GM12878 (cell line): ENCODE data around the gene PTH2R. TPM values are rescaled to one million over a fixed set of nuclear protein-coding genes. Genes with fewer than 3 reads are reported as not detected.
A peak's percentile ranks its signal among the peaks of the same experiment; 100 is the strongest.

Experiments used
- ATAC-seq: fragments of 200-7000 bp; cut with Tn5 transposase; 3 replicates; pipeline ENCODE4 v1.9.1; 2020; ENCODE audit warnings: mild to moderate bottlenecking, moderate library complexity
- BruUV-seq: library from RNA; stranded (reverse); fragments of 400-500 nt; replicated peaks from 2 replicates; lab custom pipeline; 2021; lab: Mats Ljungman, UMichigan
- CTCF ChIA-PET: fragments of 300-600 bp; sonication (Branson Sonifier 250); formaldehyde crosslinking; extraction: SDS; loops from one replicate; lab custom pipeline; 2021; ENCODE audit warnings: inconsistent platforms; lab: Yijun Ruan, JAX
- POLR2A ChIA-PET: fragments of 350-600 bp; formaldehyde crosslinking; extraction: SDS; loops from one replicate; lab custom pipeline; 2021; ENCODE audit warnings: inconsistent platforms; lab: Charles Lee
- RAD21 ChIA-PET: fragments of 300-600 bp; sonication (Branson Sonifier 250); formaldehyde crosslinking; loops from one replicate; lab custom pipeline; 2023; ENCODE audit warnings: antibody characterized with exemption; ENCODE audit not compliant: unreplicated experiment; lab: Charles Lee
- SMC1A ChIA-PET: fragments of 300-600 bp; sonication (Branson Sonifier 250); formaldehyde crosslinking; loops from one replicate; lab custom pipeline; 2023; ENCODE audit not compliant: unreplicated experiment, uncharacterized antibody; lab: Charles Lee
- DNase-seq: peaks from one replicate; pipeline ENCODE4 v3.0.0-alpha.2; 2011; ENCODE audit warnings: low read depth, low spot score
- FAIRE-seq: peaks from 3 replicates; lab custom pipeline; 2011; peaks lifted over from hg19 to GRCh38; lab: Jason Lieb, UNC
- H2AFZ ChIP-seq: 2 replicates; pipeline ENCODE4 v1.6.0; 2011; ENCODE audit warnings: low read depth, low read length, control low read depth; ENCODE audit not compliant: control insufficient read depth
- H3K27ac ChIP-seq: 2 replicates; pipeline ENCODE4 v1.5.1; 2011; ENCODE audit warnings: control low read depth; ENCODE audit not compliant: control insufficient read depth, insufficient read depth
- H3K27me3 ChIP-seq, 2 experiments: replicated peaks in 1 of 2; 2 replicates each; pipeline versions ENCODE4 v1.6.0 to v1.6.1; 2011; ENCODE audit warnings: low read length in 1 of 2; ENCODE audit not compliant: control insufficient read depth in 2 of 2, insufficient read depth in 2 of 2
- H3K36me3 ChIP-seq, 2 experiments: 2 replicates each; pipeline ENCODE4 v1.5.1; 2011; ENCODE audit warnings: low read length in 1 of 2; ENCODE audit not compliant: control insufficient read depth in 2 of 2, insufficient read depth in 2 of 2
- H3K4me1 ChIP-seq: 2 replicates; pipeline ENCODE4 v1.6.1; 2011; ENCODE audit warnings: mild to moderate bottlenecking, low read length, moderate library complexity, mixed read lengths; ENCODE audit not compliant: control insufficient read depth, insufficient read depth
- H3K4me2 ChIP-seq: 2 replicates; pipeline ENCODE4 v1.6.0; 2011; ENCODE audit warnings: control low read depth; ENCODE audit not compliant: control insufficient read depth, insufficient read depth
- H3K4me3 ChIP-seq: fragments of 200-600 bp; sonication (generic); 2 replicates; pipeline ENCODE4 v1.5.1; 2016
- H3K79me2 ChIP-seq: 2 replicates; pipeline ENCODE4 v1.6.0; 2011; ENCODE audit warnings: low read length; ENCODE audit not compliant: control insufficient read depth, insufficient read depth
- H3K9ac ChIP-seq: 2 replicates; pipeline ENCODE4 v1.8.0; 2011; ENCODE audit warnings: low read length, control low read depth, mixed read lengths; ENCODE audit not compliant: control insufficient read depth, insufficient read depth
- H3K9me3 ChIP-seq: replicated peaks from 3 replicates; pipeline ENCODE4 v1.5.1; 2011; ENCODE audit warnings: mild to moderate bottlenecking, low read length; ENCODE audit not compliant: control insufficient read depth, insufficient read depth
- H4K20me1 ChIP-seq: 2 replicates; pipeline ENCODE4 v1.6.0; 2011; ENCODE audit not compliant: control insufficient read depth, insufficient read depth
- BACH1 ChIP-seq: fragments of 450-650 bp; IDR thresholded peaks from 2 replicates; pipeline ENCODE4 v1.6.1; 2017; ENCODE audit warnings: mild to moderate bottlenecking, borderline replicate concordance
- BHLHE40 ChIP-seq, 2 experiments: fragments of 450-650 bp in 1 of 2; IDR thresholded peaks; 2 replicates each; pipeline ENCODE4 v1.6.1; 2011 to 2017; ENCODE audit warnings: low read depth in 2 of 2, borderline replicate concordance in 1 of 2, improper control_type of control experiment in 1 of 2, low read length in 1 of 2, mild to moderate bottlenecking in 1 of 2
- ESRRA ChIP-seq: IDR thresholded peaks from 2 replicates; pipeline ENCODE4 v1.6.1; 2012; ENCODE audit warnings: mild to moderate bottlenecking, low read length, improper control_type of control experiment
- RUNX3 ChIP-seq: IDR thresholded peaks from 2 replicates; pipeline ENCODE4 v1.6.1; 2012; ENCODE audit warnings: low read length, inconsistent platforms
- WGBS: methylation state at CpG from one replicate; pipeline ENCODE4 v1.1.6; 2016; ENCODE audit warnings: low lambda C conversion rate; ENCODE audit not compliant: insufficient replicate concordance, insufficient coverage; ENCODE audit errors: missing lambda C conversion rate; 5-methylcytosine and 5-hydroxymethylcytosine counted together
- in situ Hi-C: fragments of 300-500 bp; cut with MboI; formaldehyde crosslinking; loops from 9 replicates; pipeline ENCODE4 v1.14.3; 2018; ENCODE audit warnings: mixed read lengths
- intact Hi-C: fragments of 100-400 bp; cut with micrococcal nuclease; formaldehyde crosslinking; loops from one replicate; pipeline ENCODE4 v1.14.2; 2022; ENCODE audit not compliant: unreplicated experiment
- polyA plus RNA-seq, 11 experiments: library from polyadenylated mRNA; depleted of rRNA in 4 of 11; unstranded in 6 of 11; stranded (reverse) in 5 of 11; fragments of >200 nt; fragmentation: Nextera tagmentation in 4 of 11; fragmentation: Illumina TruSeq in 1 of 11; extraction: Ambion mirVana in 4 of 11; extraction: Trizol in 1 of 11; gene quantifications; 1 replicate in 1 of 11; 2 replicates in 10 of 11; pipeline versions ENCODE4 v1.2.1 to v1.2.3, GENCODE V29; 2011 to 2016; ENCODE audit warnings: inconsistent platforms in 2 of 11, missing spikeins in 2 of 11, low read depth in 1 of 11
- total RNA-seq, 4 experiments: library from RNA; depleted of rRNA in 3 of 4; stranded (reverse); fragments of >200 nt in 3 of 4; fragmentation: Illumina TruSeq in 1 of 4; extraction: Trizol in 1 of 4; gene quantifications; 2 replicates each; pipeline versions ENCODE4 v1.2.1 to v1.2.3, GENCODE V29; 2013 to 2021
- TF ChIP-seq, protein P1 (sequence below): fragments of 450-650 bp; conservative IDR thresholded peaks from 2 replicates; pipeline ENCODE4 v1.6.1; 2017; ENCODE audit warnings: mild to moderate bottlenecking, moderate library complexity
- TF ChIP-seq, protein P2 (sequence below): fragments of 450-650 bp; IDR thresholded peaks from 2 replicates; pipeline ENCODE4 v1.6.1; 2017; ENCODE audit warnings: mild to moderate bottlenecking
- TF ChIP-seq, protein P3 (sequence below): fragments of 150-350 bp; IDR thresholded peaks from 2 replicates; pipeline ENCODE4 v1.6.1; 2016; ENCODE audit warnings: low read depth, low read length

Gene PTH2R
- total and polyA plus RNA-seq, 10 of the 15 experiments (the other 5 are each of a cell fraction or from before 2014, with no cell fraction given): 0.01 to 0.06 (median 0.03) TPM; not detected in 7

DNA sequence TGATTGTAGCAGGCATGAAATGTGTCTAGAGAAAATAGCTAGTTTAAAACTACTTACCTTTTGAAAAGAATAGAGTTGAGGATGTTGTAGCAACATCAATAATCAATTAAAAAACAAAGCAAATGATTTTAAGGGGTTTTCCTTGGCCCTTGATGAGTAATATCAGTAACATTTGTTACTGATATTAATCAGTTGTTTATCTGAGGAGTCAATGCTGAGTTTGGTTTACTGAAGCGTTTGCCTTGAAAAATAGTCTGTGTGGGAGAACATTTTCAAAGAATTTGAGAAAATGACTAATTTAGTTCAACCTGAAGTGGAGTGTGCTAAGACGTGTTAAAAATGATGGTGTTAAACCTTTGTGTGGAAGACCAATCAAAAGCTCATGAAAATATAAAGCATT lies 9.3 kb downstream of the PTH2R start (continued):
- TF ChIP-seq BHLHE40 (IDR thresholded peaks at IDR 0.05; ENCODE audit: borderline replicate concordance in 1 of 2, low read depth in 2 of 2, low read length in 1 of 2): no peak
- TF ChIP-seq ESRRA: no peak
- TF ChIP-seq RUNX3: peak; percentile 63

DNA sequence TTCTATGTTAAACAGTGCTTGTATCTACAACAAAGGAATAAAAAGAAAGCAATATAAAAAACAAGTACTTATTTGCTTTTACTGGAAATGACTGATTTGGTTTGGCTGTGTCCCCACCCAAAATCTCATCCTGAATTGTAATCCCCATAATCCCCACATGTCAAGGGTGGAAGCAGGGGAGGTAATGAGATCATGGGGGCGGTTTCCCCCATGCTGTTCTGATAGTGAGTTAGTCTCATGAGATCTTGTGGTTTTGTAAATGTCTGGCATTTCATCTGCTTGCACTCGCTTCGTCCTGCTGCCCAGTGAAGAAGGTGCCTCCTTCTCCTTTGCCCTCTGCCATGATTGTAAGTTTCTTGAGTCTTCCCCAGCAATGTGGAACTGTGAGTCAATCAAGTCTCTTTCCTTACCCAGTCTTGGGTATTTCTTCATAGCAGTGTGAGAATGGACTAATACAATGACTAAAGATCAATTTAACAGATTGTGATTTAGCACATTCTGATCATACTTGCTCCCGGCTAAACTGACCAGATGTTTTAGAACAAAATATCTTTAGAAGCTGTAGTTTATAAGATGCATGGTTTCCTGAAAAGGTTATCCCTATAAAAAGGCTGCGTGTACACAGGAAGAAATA lies 19.9 kb downstream of the PTH2R start:
- Histone ChIP-seq H4K20me1 (no peaks in the 10 kb centered on the region), H2AFZ (no peak overlapping the region), H3K4me3 (no peak overlapping the region), H3K9ac (no peak overlapping the region), H3K4me1 (no peaks in the 10 kb centered on the region), H3K79me2 (no peaks in the 10 kb centered on the region), H3K9me3 (no peaks in the 10 kb centered on the region), H3K4me2 (no peak overlapping the region), H3K36me3 (no peaks in the 10 kb centered on the region), H3K27me3 (no peaks in the 10 kb centered on the region; a peak in 1 of 4 replicates), H3K27ac (no peak overlapping the region)
- FAIRE-seq: no peak
- ChIA-PET CTCF (interaction anchor here (1.0 kb wide), 2 partner anchors 8 to 1151 kb away, joined by 3 read pairs; no protein-coding TSS in a partner anchor), RAD21 (no interaction called here), SMC1A (no interaction called here), POLR2A (interaction anchor here (0.6 kb wide), 1 partner anchor 635 kb away, joined by 5 read pairs; no protein-coding TSS in a partner anchor)
- BruUV-seq: no TSS peak
- intact Hi-C loops: no loop called here
- in situ Hi-C loops: no loop called here
- no peak for ATAC-seq
- no peak for DNase-seq
- TF ChIP-seq BACH1: no peak
- TF ChIP-seq, protein P1, sequence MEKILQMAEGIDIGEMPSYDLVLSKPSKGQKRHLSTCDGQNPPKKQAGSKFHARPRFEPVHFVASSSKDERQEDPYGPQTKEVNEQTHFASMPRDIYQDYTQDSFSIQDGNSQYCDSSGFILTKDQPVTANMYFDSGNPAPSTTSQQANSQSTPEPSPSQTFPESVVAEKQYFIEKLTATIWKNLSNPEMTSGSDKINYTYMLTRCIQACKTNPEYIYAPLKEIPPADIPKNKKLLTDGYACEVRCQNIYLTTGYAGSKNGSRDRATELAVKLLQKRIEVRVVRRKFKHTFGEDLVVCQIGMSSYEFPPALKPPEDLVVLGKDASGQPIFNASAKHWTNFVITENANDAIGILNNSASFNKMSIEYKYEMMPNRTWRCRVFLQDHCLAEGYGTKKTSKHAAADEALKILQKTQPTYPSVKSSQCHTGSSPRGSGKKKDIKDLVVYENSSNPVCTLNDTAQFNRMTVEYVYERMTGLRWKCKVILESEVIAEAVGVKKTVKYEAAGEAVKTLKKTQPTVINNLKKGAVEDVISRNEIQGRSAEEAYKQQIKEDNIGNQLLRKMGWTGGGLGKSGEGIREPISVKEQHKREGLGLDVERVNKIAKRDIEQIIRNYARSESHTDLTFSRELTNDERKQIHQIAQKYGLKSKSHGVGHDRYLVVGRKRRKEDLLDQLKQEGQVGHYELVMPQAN: no peak
- TF ChIP-seq, protein P2, sequence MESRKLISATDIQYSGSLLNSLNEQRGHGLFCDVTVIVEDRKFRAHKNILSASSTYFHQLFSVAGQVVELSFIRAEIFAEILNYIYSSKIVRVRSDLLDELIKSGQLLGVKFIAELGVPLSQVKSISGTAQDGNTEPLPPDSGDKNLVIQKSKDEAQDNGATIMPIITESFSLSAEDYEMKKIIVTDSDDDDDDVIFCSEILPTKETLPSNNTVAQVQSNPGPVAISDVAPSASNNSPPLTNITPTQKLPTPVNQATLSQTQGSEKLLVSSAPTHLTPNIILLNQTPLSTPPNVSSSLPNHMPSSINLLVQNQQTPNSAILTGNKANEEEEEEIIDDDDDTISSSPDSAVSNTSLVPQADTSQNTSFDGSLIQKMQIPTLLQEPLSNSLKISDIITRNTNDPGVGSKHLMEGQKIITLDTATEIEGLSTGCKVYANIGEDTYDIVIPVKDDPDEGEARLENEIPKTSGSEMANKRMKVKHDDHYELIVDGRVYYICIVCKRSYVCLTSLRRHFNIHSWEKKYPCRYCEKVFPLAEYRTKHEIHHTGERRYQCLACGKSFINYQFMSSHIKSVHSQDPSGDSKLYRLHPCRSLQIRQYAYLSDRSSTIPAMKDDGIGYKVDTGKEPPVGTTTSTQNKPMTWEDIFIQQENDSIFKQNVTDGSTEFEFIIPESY: no peak
- TF ChIP-seq, protein P3, sequence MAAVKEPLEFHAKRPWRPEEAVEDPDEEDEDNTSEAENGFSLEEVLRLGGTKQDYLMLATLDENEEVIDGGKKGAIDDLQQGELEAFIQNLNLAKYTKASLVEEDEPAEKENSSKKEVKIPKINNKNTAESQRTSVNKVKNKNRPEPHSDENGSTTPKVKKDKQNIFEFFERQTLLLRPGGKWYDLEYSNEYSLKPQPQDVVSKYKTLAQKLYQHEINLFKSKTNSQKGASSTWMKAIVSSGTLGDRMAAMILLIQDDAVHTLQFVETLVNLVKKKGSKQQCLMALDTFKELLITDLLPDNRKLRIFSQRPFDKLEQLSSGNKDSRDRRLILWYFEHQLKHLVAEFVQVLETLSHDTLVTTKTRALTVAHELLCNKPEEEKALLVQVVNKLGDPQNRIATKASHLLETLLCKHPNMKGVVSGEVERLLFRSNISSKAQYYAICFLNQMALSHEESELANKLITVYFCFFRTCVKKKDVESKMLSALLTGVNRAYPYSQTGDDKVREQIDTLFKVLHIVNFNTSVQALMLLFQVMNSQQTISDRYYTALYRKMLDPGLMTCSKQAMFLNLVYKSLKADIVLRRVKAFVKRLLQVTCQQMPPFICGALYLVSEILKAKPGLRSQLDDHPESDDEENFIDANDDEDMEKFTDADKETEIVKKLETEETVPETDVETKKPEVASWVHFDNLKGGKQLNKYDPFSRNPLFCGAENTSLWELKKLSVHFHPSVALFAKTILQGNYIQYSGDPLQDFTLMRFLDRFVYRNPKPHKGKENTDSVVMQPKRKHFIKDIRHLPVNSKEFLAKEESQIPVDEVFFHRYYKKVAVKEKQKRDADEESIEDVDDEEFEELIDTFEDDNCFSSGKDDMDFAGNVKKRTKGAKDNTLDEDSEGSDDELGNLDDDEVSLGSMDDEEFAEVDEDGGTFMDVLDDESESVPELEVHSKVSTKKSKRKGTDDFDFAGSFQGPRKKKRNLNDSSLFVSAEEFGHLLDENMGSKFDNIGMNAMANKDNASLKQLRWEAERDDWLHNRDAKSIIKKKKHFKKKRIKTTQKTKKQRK: no peak
- WGBS: 22% methylated on average over 5 of the region's 5 CpGs
